ENCODE results near the gene RNPEP.

GRCh38 chr1:201955009-201955728 is 27.3 kb upstream of the RNPEP start, which contains the start of gene TIMM17A:
- TF ChIP-seq POLR2A (IDR thresholded peaks at IDR 0.05) = peak in 3 of 4 donors; percentile 85 to 89 (median 89)
- no peak for TF ChIP-seq CTCF (IDR thresholded peaks at IDR 0.05)

All from upper lobe of left lung (tissue), 4 donors.